Keratinocyte (primary cell): ENCODE data around the gene WNT10A. TPM values are rescaled to one million over a fixed set of nuclear protein-coding genes. Genes with fewer than 3 reads are reported as not detected.

Experiments used
- DNase-seq: peaks from one replicate; pipeline ENCODE4 v3.0.0-alpha.2; 2011; ENCODE audit warnings: low read depth, missing footprints, low spot score
- FAIRE-seq: peaks from 2 replicates; lab custom pipeline; 2011; peaks lifted over from hg19 to GRCh38; lab: Jason Lieb, UNC
- H2AFZ ChIP-seq: 2 replicates; pipeline ENCODE4 v1.6.0; 2012; ENCODE audit warnings: low read length, control low read depth, inconsistent platforms; ENCODE audit not compliant: control insufficient read depth
- H3K27ac ChIP-seq: 2 replicates; pipeline ENCODE4 v1.5.1; 2011; ENCODE audit warnings: low read length; ENCODE audit not compliant: control insufficient read depth, insufficient read depth
- H3K27me3 ChIP-seq: 3 replicates; pipeline ENCODE4 v1.6.0; 2011; ENCODE audit warnings: low read length; ENCODE audit not compliant: control insufficient read depth, insufficient read depth; ENCODE audit errors: extremely low read depth
- H3K36me3 ChIP-seq, 2 experiments: 2 replicates in 1 of 2; 3 replicates in 1 of 2; pipeline ENCODE4 v1.5.1; 2011; ENCODE audit warnings: low read length in 2 of 2, mild to moderate bottlenecking in 1 of 2; ENCODE audit not compliant: control insufficient read depth in 2 of 2, insufficient read depth in 2 of 2; ENCODE audit errors: extremely low read depth in 1 of 2
- H3K4me1 ChIP-seq: 3 replicates; pipeline ENCODE4 v1.5.1; 2011; ENCODE audit warnings: low read length; ENCODE audit not compliant: control insufficient read depth, insufficient read depth; ENCODE audit errors: extremely low read depth
- H3K4me2 ChIP-seq: 3 replicates; pipeline ENCODE4 v1.6.0; 2011; ENCODE audit warnings: low read depth, low read length; ENCODE audit not compliant: control insufficient read depth, insufficient read depth; ENCODE audit errors: extremely low read depth
- H3K4me3 ChIP-seq, 3 experiments: fragments of 200-600 bp in 1 of 3; sonication (generic) in 1 of 3; 2 replicates in 2 of 3; 3 replicates in 1 of 3; pipeline ENCODE4 v1.5.1; 2011 to 2016; ENCODE audit warnings: low read length in 3 of 3, mild to moderate bottlenecking in 3 of 3, control low read depth in 2 of 3, inconsistent platforms in 1 of 3, low read depth in 1 of 3, mixed read lengths in 1 of 3, mixed run types in 1 of 3, moderate library complexity in 1 of 3; ENCODE audit not compliant: control insufficient read depth in 2 of 3, insufficient read depth in 2 of 3; ENCODE audit errors: extremely low read depth in 1 of 3
- H3K79me2 ChIP-seq: 2 replicates; pipeline ENCODE4 v1.6.0; 2012; ENCODE audit warnings: low read length; ENCODE audit not compliant: control insufficient read depth, insufficient read depth
- H3K9ac ChIP-seq: 3 replicates; pipeline ENCODE4 v1.6.0; 2011; ENCODE audit warnings: low read length; ENCODE audit not compliant: control insufficient read depth, insufficient read depth; ENCODE audit errors: extremely low read depth
- H3K9me1 ChIP-seq: 3 replicates; pipeline ENCODE4 v1.6.0; 2011; ENCODE audit warnings: low read length; ENCODE audit not compliant: control insufficient read depth, insufficient read depth; ENCODE audit errors: extremely low read depth
- H3K9me3 ChIP-seq: 2 replicates; pipeline ENCODE4 v1.5.1; 2012; ENCODE audit warnings: low read depth, low read length; ENCODE audit not compliant: control insufficient read depth
- H4K20me1 ChIP-seq: 3 replicates; pipeline ENCODE4 v1.6.0; 2011; ENCODE audit warnings: low read length; ENCODE audit not compliant: control insufficient read depth, insufficient read depth; ENCODE audit errors: extremely low read depth
- EZH2 ChIP-seq: IDR thresholded peaks from one replicate; pipeline ENCODE4 v1.6.1; 2012; ENCODE audit warnings: inconsistent platforms, mild to moderate bottlenecking, low read length, moderate library complexity
- dilution Hi-C: fragments of 300-500 bp; cut with MboI; formaldehyde crosslinking; loops from one replicate; pipeline ENCODE4 v1.7.0; 2020; ENCODE audit warnings: low sequenced_read_pairs; ENCODE audit not compliant: extremely low pct_ligation_motif_present
- polyA plus RNA-seq, 5 experiments: library from polyadenylated mRNA; depleted of rRNA in 3 of 5; stranded (reverse) in 3 of 5; stranded (forward) in 1 of 5; unstranded in 1 of 5; fragments of >200 nt; gene quantifications; 1 replicate in 1 of 5; 2 replicates in 3 of 5; 3 replicates in 1 of 5; pipeline versions ENCODE4 v1.2.1 to v1.2.3, GENCODE V29; 2011 to 2012; ENCODE audit warnings: missing spikeins in 2 of 5, low read depth in 1 of 5, low replicate concordance in 1 of 5
- TF ChIP-seq, protein P1 (sequence below), 3 experiments: IDR thresholded peaks in 1 of 3; conservative IDR thresholded peaks in 1 of 3; optimal IDR thresholded peaks in 1 of 3; 2 replicates in 2 of 3; 3 replicates in 1 of 3; pipeline versions ENCODE3 to v1.5.1; 2011; ENCODE audit warnings: low read length in 3 of 3, mild to moderate bottlenecking in 3 of 3, moderate library complexity in 2 of 3, control low read depth in 1 of 3, inconsistent platforms in 1 of 3; ENCODE audit not compliant: insufficient read depth in 2 of 3; ENCODE audit errors: extremely low read depth in 1 of 3

WNT10A gene
- polyA plus RNA-seq, 1 donor (not counting 4 experiments of a cell fraction or from before 2014, with no cell fraction given): 2.1 TPM

DNA sequence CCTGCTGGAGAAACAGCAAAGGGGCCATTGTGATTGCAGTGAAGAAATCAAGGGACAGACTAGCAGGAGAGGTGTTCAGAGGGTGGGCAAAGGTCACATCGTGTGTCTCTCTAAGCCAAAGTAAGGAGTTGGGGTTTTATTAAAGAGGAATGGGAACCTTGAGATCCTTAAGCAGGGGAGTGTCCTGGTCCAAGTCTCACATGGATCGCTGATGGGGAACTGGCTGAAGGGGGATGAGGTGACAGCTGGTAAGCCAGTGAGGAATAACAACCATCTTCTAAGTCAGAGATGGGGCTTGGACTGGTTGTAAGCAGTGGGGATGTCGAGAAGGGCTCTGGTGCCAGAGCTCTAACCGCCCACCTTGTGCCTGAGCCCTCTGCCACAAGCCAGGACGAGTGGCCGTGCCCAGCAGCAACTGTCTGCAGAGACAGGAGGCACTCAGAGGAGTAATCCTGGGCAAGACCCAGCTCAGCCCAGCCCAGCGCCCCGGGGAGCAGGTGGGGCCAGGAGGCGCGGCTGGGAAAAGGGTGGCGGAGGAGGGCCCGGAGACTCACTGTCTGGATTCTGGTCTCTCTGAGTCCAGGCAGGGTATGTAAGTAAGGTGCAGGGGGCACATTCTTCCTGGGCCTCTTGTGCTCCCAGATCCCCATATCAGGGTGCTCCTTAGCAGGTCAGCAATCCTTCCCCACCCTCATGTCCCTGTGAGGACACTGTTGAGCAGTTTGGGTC lies 13.7 kb downstream of the WNT10A start:
- Histone ChIP-seq H2AFZ (no peak overlapping the region), H3K4me2 (peak overlapping the region; percentile 68), H3K4me3 (peak overlapping the region in 1 of 3 experiments; percentile 63), H3K36me3 (no peaks in the 10 kb centered on the region), H3K4me1 (peaks cover 56% of the 10 kb centered on the region), H4K20me1 (no peaks in the 10 kb centered on the region), H3K27ac (peak overlapping the region; percentile 82), H3K9me1 (no peaks in the 10 kb centered on the region), H3K9ac (peak overlapping the region; percentile 72), H3K79me2 (no peaks in the 10 kb centered on the region), H3K27me3 (no peaks in the 10 kb centered on the region), H3K9me3 (no peaks in the 10 kb centered on the region)
- no peak for TF ChIP-seq EZH2
- TF ChIP-seq, protein P1, sequence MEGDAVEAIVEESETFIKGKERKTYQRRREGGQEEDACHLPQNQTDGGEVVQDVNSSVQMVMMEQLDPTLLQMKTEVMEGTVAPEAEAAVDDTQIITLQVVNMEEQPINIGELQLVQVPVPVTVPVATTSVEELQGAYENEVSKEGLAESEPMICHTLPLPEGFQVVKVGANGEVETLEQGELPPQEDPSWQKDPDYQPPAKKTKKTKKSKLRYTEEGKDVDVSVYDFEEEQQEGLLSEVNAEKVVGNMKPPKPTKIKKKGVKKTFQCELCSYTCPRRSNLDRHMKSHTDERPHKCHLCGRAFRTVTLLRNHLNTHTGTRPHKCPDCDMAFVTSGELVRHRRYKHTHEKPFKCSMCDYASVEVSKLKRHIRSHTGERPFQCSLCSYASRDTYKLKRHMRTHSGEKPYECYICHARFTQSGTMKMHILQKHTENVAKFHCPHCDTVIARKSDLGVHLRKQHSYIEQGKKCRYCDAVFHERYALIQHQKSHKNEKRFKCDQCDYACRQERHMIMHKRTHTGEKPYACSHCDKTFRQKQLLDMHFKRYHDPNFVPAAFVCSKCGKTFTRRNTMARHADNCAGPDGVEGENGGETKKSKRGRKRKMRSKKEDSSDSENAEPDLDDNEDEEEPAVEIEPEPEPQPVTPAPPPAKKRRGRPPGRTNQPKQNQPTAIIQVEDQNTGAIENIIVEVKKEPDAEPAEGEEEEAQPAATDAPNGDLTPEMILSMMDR (optimal IDR thresholded peaks at IDR 0.05 in 1 of 3, IDR thresholded peaks at IDR 0.05 in 1 of 3, conservative IDR thresholded peaks at IDR 0.05 in 1 of 3; ENCODE audit: extremely low read depth in 1 of 3, insufficient read depth in 2 of 3, low read length in 3 of 3): no peak
- FAIRE-seq (no peak), DNase-seq (no peak)
- dilution Hi-C loops: no loop called here

DNA sequence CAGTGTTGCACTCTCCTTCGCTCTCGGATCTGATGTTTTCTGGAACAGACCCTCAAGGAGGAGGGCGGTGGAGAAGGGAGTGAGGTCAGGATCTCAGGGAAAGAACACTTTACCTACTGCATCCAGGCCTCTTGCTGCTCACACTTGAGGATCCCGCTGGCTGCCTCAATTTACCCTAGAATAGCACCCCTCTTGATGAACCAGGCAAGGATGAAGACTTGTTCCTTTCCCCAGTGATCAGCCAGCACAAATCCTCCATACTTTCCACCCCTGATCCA lies 14.2 kb downstream of the WNT10A start:
- Histone ChIP-seq H3K4me3 (peak overlapping the region in 1 of 3 experiments; percentile 22), H3K36me3 (no peaks in the 10 kb centered on the region), H2AFZ (no peak overlapping the region), H3K4me1 (peaks cover 56% of the 10 kb centered on the region), H4K20me1 (no peaks in the 10 kb centered on the region), H3K79me2 (no peaks in the 10 kb centered on the region), H3K9me3 (no peaks in the 10 kb centered on the region), H3K27me3 (no peaks in the 10 kb centered on the region), H3K9me1 (no peaks in the 10 kb centered on the region), H3K9ac (peak overlapping the region; percentile 72), H3K4me2 (peak overlapping the region; percentile 68), H3K27ac (peak overlapping the region; percentile 82)
- TF ChIP-seq, protein P1 (optimal IDR thresholded peaks at IDR 0.05 in 1 of 3, IDR thresholded peaks at IDR 0.05 in 1 of 3, conservative IDR thresholded peaks at IDR 0.05 in 1 of 3; ENCODE audit: extremely low read depth in 1 of 3, insufficient read depth in 2 of 3, low read length in 3 of 3): no peak
- no peak for TF ChIP-seq EZH2
- no peak for FAIRE-seq
- dilution Hi-C loops: no loop called here
- no peak for DNase-seq
